GM23338 (cell line): ENCODE measurements around the gene ZNF275. TPM values are rescaled to one million over a fixed set of nuclear protein-coding genes. Genes with fewer than 3 reads are reported as not detected.
"Not testable (repeated sequence)": the region's sequence is repeated elsewhere in the genome, so short reads cannot be mapped to it uniquely, and the experiment has no call there.

Source experiments
- ATAC-seq: fragments of 200-7000 bp; cut with Tn5 transposase; 3 replicates; pipeline ENCODE4 v1.9.1; 2020
- DNase-seq: peaks from one replicate; pipeline ENCODE4 v3.0.0-alpha.2; 2015; ENCODE audit warnings: low spot score
- H2AFZ ChIP-seq: fragments of 200-600 bp; sonication (generic); 2 replicates; pipeline ENCODE4 v1.8.0; 2016; ENCODE audit warnings: antibody characterized with exemption, mild to moderate bottlenecking, moderate library complexity
- H3F3A ChIP-seq: fragments of 200-600 bp; sonication (generic); replicated peaks from 2 replicates; pipeline ENCODE4 v1.8.0; 2017; ENCODE audit warnings: antibody characterized with exemption, mixed run types, low read depth
- H3K27ac ChIP-seq: fragments of 200-600 bp; sonication (generic); 2 replicates; pipeline ENCODE4 v1.6.1; 2016; ENCODE audit warnings: low read depth
- H3K27me3 ChIP-seq: fragments of 200-600 bp; sonication (generic); 2 replicates; pipeline ENCODE4 v1.8.0; 2016; ENCODE audit warnings: mild to moderate bottlenecking, mixed run types, moderate library complexity; ENCODE audit not compliant: insufficient read depth
- H3K36me3 ChIP-seq: fragments of 200-600 bp; sonication (generic); 2 replicates; pipeline ENCODE4 v1.8.0; 2016; ENCODE audit warnings: mild to moderate bottlenecking; ENCODE audit not compliant: insufficient read depth
- H3K4me1 ChIP-seq: fragments of 200-600 bp; sonication (generic); 2 replicates; pipeline ENCODE4 v1.8.0; 2016; ENCODE audit warnings: mild to moderate bottlenecking, moderate library complexity; ENCODE audit not compliant: insufficient read depth
- H3K4me2 ChIP-seq: fragments of 200-600 bp; sonication (generic); 2 replicates; pipeline ENCODE4 v1.7.1; 2017; ENCODE audit warnings: mixed run types
- H3K4me3 ChIP-seq: fragments of 200-600 bp; sonication (generic); 2 replicates; pipeline ENCODE4 v1.6.1; 2016; ENCODE audit warnings: mixed run types
- H3K79me2 ChIP-seq: fragments of 200-600 bp; sonication (generic); replicated peaks from 2 replicates; pipeline ENCODE4 v1.8.0; 2017; ENCODE audit warnings: mild to moderate bottlenecking; ENCODE audit not compliant: insufficient read depth
- H3K9me2 ChIP-seq: fragments of 200-600 bp; sonication (generic); 2 replicates; pipeline ENCODE4 v1.8.0; 2017; ENCODE audit not compliant: insufficient read depth
- H4K20me1 ChIP-seq: fragments of 200-600 bp; sonication (generic); replicated peaks from 2 replicates; pipeline ENCODE4 v1.8.0; 2017; ENCODE audit warnings: mild to moderate bottlenecking; ENCODE audit not compliant: insufficient read depth
- H3K27ac Mint-ChIP-seq: 2 replicates; pipeline ENCODE4 v1.8.0; 2020; ENCODE audit warnings: inconsistent platforms, mild to moderate bottlenecking, moderate library complexity, mixed read lengths
- H3K27me3 Mint-ChIP-seq: 3 replicates; pipeline ENCODE4 v1.8.0; 2022; ENCODE audit warnings: low read depth, mild to moderate bottlenecking, moderate library complexity, mixed read lengths, inconsistent platforms; ENCODE audit not compliant: insufficient read depth, poor library complexity
- H3K36me3 Mint-ChIP-seq: 3 replicates; pipeline ENCODE4 v1.8.0; 2021; ENCODE audit warnings: low read depth, mild to moderate bottlenecking, inconsistent platforms, moderate library complexity, mixed read lengths
- H3K4me1 Mint-ChIP-seq: 3 replicates; pipeline ENCODE4 v1.8.0; 2020; ENCODE audit warnings: mild to moderate bottlenecking, inconsistent platforms, mixed read lengths
- H3K4me3 Mint-ChIP-seq: 3 replicates; pipeline ENCODE4 v1.8.0; 2021; ENCODE audit warnings: moderate library complexity, mild to moderate bottlenecking, inconsistent platforms, mixed read lengths
- H3K9me3 Mint-ChIP-seq: 3 replicates; pipeline ENCODE4 v1.8.0; 2020; ENCODE audit warnings: moderate library complexity, mild to moderate bottlenecking, inconsistent platforms, mixed read lengths
- CREB1 ChIP-seq: fragments of 250-450 bp; sonication (Bioruptor Pico); IDR thresholded peaks from 2 replicates; pipeline ENCODE4 v1.5.0; 2020; ENCODE audit warnings: low read depth, mild to moderate bottlenecking, moderate library complexity
- CTCF ChIP-seq, 2 experiments: fragments of 200-600 bp in 1 of 2; sonication (generic) in 1 of 2; conservative IDR thresholded peaks; 2 replicates each; pipeline versions ENCODE4 v1.5.1 to v1.6.1; 2016 to 2017; ENCODE audit warnings: antibody characterized with exemption in 2 of 2, low read depth in 2 of 2, mild to moderate bottlenecking in 2 of 2, moderate library complexity in 1 of 2
- EZH2 ChIP-seq: fragments of 200-600 bp; sonication (generic); IDR thresholded peaks from one replicate; pipeline ENCODE4 v1.8.0; 2017; ENCODE audit warnings: antibody characterized with exemption, mild to moderate bottlenecking, low read depth; ENCODE audit not compliant: unreplicated experiment
- POLR2AphosphoS5 ChIP-seq: IDR thresholded peaks from 2 replicates; pipeline ENCODE4 v1.6.1; 2016; ENCODE audit warnings: antibody characterized with exemption, low read depth
- REST ChIP-seq: IDR thresholded peaks from one replicate; pipeline ENCODE4 v1.6.1; 2018; ENCODE audit warnings: antibody characterized with exemption; ENCODE audit not compliant: unreplicated experiment
- STAT1 ChIP-seq: IDR thresholded peaks from one replicate; pipeline ENCODE4 v1.6.1; 2016; ENCODE audit warnings: antibody characterized with exemption; ENCODE audit not compliant: unreplicated experiment
- polyA plus RNA-seq: library from polyadenylated mRNA; unstranded; fragments of >200 nt; fragmentation: Nextera tagmentation; extraction: Ambion mirVana; gene quantifications from 2 replicates; pipeline ENCODE4 v1.2.1, GENCODE V29; 2016
- total RNA-seq: library from RNA; depleted of rRNA; stranded (reverse); fragments of >200 nt; shearing (Covaris generic); gene quantifications from 2 replicates; pipeline ENCODE4 v1.2.3, GENCODE V29; 2014

ZNF275 gene
- total and polyA plus RNA-seq, 2 experiments from 2014 or later: 3.2 to 12.3 TPM

GRCh38 chrX:153320047-153320443 lies 13.9 kb upstream of the ZNF275 start:
- not testable (repeated sequence) for H3F3A ChIP-seq, H3K36me3 ChIP-seq, H3K27ac Mint-ChIP-seq, H3K36me3 Mint-ChIP-seq, H3K4me2 ChIP-seq, H3K4me3 ChIP-seq, ATAC-seq, DNase-seq, H2AFZ ChIP-seq, H4K20me1 ChIP-seq, H3K79me2 ChIP-seq, H3K4me3 Mint-ChIP-seq, H3K9me2 ChIP-seq, H3K4me1 ChIP-seq, H3K4me1 Mint-ChIP-seq, H3K9me3 Mint-ChIP-seq, H3K27ac ChIP-seq
- peaks cover 11% of the 10 kb centered on the region for H3K27me3 Mint-ChIP-seq
- peaks cover 18% of the 10 kb centered on the region for H3K27me3 ChIP-seq

- Histone ChIP-seq H3K79me2 (no peaks in the 10 kb centered on the region), H3K27me3 (peaks cover 18% of the 10 kb centered on the region), H3K36me3 (no peaks in the 10 kb centered on the region), H3F3A (no peaks in the 10 kb centered on the region), H3K4me1 (no peaks in the 10 kb centered on the region), H2AFZ (no peak overlapping the region), H3K27ac (no peak overlapping the region), H4K20me1 (no peaks in the 10 kb centered on the region), H3K9me2 (no peaks in the 10 kb centered on the region), H3K4me2 (peak overlapping the region; percentile 78; the same call in 1 of the 2 replicates), H3K4me3 (peak overlapping the region; percentile 57; the same call in 1 of the 2 replicates)
- Mint-ChIP-seq H3K27ac (no peak overlapping the region), H3K9me3 (no peaks in the 10 kb centered on the region), H3K4me3 (peak overlapping the region; percentile 67), H3K36me3 (no peaks in the 10 kb centered on the region), H3K4me1 (peaks cover 7% of the 10 kb centered on the region; the same call in 2 of the 3 replicates), H3K27me3 (peaks cover 11% of the 10 kb centered on the region)
- TF ChIP-seq CREB1 (CRISPR knock-in tag): no peak
- TF ChIP-seq EZH2: no peak
- no peak for TF ChIP-seq STAT1
- TF ChIP-seq CTCF (conservative IDR thresholded peaks at IDR 0.05; ENCODE audit: low read depth in 2 of 2): no peak
- no peak for TF ChIP-seq POLR2AphosphoS5
- no peak for TF ChIP-seq REST
- peak; percentile 6 for DNase-seq
- ATAC-seq: peak; percentile 76
Measured at GRCh38 chrX:153320555-153321184, 13.3 kb upstream of the ZNF275 start.
